A549 (cell line): ENCODE data around the gene RALGAPA1. TPM values are rescaled to one million over a fixed set of nuclear protein-coding genes. Genes with fewer than 3 reads are reported as not detected.

Source experiments
- ATAC-seq, 2 experiments: fragments of 200-7000 bp in 1 of 2; fragments of >200 bp in 1 of 2; cut with Nextera tagmentation in 1 of 2; cut with Tn5 transposase in 1 of 2; 3 replicates each; pipeline versions ENCODE4 v1.8.0 to v1.9.1; 2018 to 2020; ENCODE audit warnings: mild to moderate bottlenecking in 1 of 2, moderate library complexity in 1 of 2
- CTCF ChIA-PET: fragments of 300-600 bp; sonication (Branson Sonifier 250); formaldehyde crosslinking; extraction: SDS; loops from one replicate; lab custom pipeline; 2021; ENCODE audit warnings: antibody characterized with exemption, inconsistent platforms; lab: Yijun Ruan, JAX
- POLR2A ChIA-PET: fragments of 350-600 bp; formaldehyde crosslinking; extraction: SDS; loops from one replicate; lab custom pipeline; 2021; ENCODE audit warnings: antibody characterized with exemption, inconsistent platforms; lab: Yijun Ruan, JAX
- DNase-seq, 2 experiments: peaks; one replicate each; pipeline versions ENCODE4 v3.0.0 to v3.0.0-alpha.2; 2011 to 2016; ENCODE audit warnings: low read depth in 1 of 2, low spot score in 1 of 2
- FAIRE-seq: peaks from 2 replicates; lab custom pipeline; 2011; peaks lifted over from hg19 to GRCh38; lab: Jason Lieb, UNC
- H3K27ac ChIP-seq, 2 experiments: fragments of >200 bp; sonication (Bioruptor Twin); formaldehyde crosslinking; 3 replicates each; pipeline ENCODE4 v1.5.1; 2016 to 2017
- H3K4me1 ChIP-seq: fragments of >200 bp; sonication (Bioruptor Twin); formaldehyde crosslinking; 3 replicates; pipeline ENCODE4 v1.6.1; 2016
- H3K4me2 ChIP-seq: fragments of >200 bp; sonication (Bioruptor Twin); formaldehyde crosslinking; 3 replicates; pipeline ENCODE4 v1.6.1; 2016
- H3K4me3 ChIP-seq: fragments of >200 bp; sonication (Bioruptor Twin); formaldehyde crosslinking; 3 replicates; pipeline ENCODE4 v1.5.1; 2016
- H3K9me3 ChIP-seq: fragments of >200 bp; sonication (Bioruptor Twin); formaldehyde crosslinking; 3 replicates; pipeline ENCODE4 v1.6.1; 2016
- BHLHE40 ChIP-seq: IDR thresholded peaks from 2 replicates; pipeline ENCODE4 v1.6.1; 2012; ENCODE audit warnings: low read depth, low read length, inconsistent platforms
- CBX8 ChIP-seq: fragments of 200-600 bp; sonication (generic); IDR thresholded peaks from 2 replicates; pipeline ENCODE4 v1.6.1; 2016
- CEBPB ChIP-seq, 2 experiments: fragments of >200 bp in 1 of 2; sonication (Bioruptor Twin) in 1 of 2; formaldehyde crosslinking in 1 of 2; IDR thresholded peaks; 2 replicates each; pipeline ENCODE4 v1.6.1; 2012 to 2016
- CHD4 ChIP-seq: fragments of 200-600 bp; sonication (generic); IDR thresholded peaks from 2 replicates; pipeline ENCODE4 v1.6.1; 2016; ENCODE audit warnings: antibody characterized with exemption, mild to moderate bottlenecking, borderline replicate concordance
- ESRRA ChIP-seq: fragments of 150-350 bp; IDR thresholded peaks from 2 replicates; pipeline ENCODE4 v1.6.1; 2014; ENCODE audit warnings: mild to moderate bottlenecking, low read length, borderline replicate concordance
- HDAC2 ChIP-seq: fragments of 200-600 bp; sonication (generic); IDR thresholded peaks from 2 replicates; pipeline ENCODE4 v1.6.1; 2016
- HEYL ChIP-seq: fragments of 250-450 bp; sonication (Bioruptor Pico); IDR thresholded peaks from 2 replicates; pipeline ENCODE4 v1.8.0; 2021; ENCODE audit warnings: mild to moderate bottlenecking, moderate library complexity
- HOXA7 ChIP-seq: fragments of 250-450 bp; sonication (Bioruptor Pico); IDR thresholded peaks from 2 replicates; pipeline ENCODE4 v1.5.0; 2020; ENCODE audit warnings: mild to moderate bottlenecking, moderate library complexity
- KDM1A ChIP-seq: fragments of 200-600 bp; sonication (generic); IDR thresholded peaks from 2 replicates; pipeline ENCODE4 v1.6.1; 2016; ENCODE audit warnings: low read depth, mild to moderate bottlenecking
- KDM5A ChIP-seq: fragments of 200-600 bp; sonication (generic); IDR thresholded peaks from 2 replicates; pipeline ENCODE4 v1.6.1; 2016; ENCODE audit warnings: antibody characterized with exemption, mild to moderate bottlenecking
- NFE2L2 ChIP-seq: fragments of 150-350 bp; conservative IDR thresholded peaks from 2 replicates; pipeline ENCODE4 v1.6.1; 2014; ENCODE audit warnings: low read length
- POLR2AphosphoS2 ChIP-seq: conservative IDR thresholded peaks from 2 replicates; pipeline ENCODE4 v1.6.1; 2012; ENCODE audit warnings: low read length, improper control_type of control experiment, inconsistent platforms
- RARB ChIP-seq: fragments of 250-450 bp; sonication (Bioruptor Pico); IDR thresholded peaks from 2 replicates; pipeline ENCODE4 v1.8.0; 2021; ENCODE audit warnings: mild to moderate bottlenecking, moderate library complexity
- RFX5 ChIP-seq: fragments of 450-650 bp; IDR thresholded peaks from 2 replicates; pipeline ENCODE4 v1.7.1; 2014; ENCODE audit warnings: antibody characterized with exemption, mild to moderate bottlenecking, moderate library complexity
- TFCP2L1 ChIP-seq: fragments of 250-450 bp; sonication (Bioruptor Pico); IDR thresholded peaks from 2 replicates; pipeline ENCODE4 v1.5.0; 2021; ENCODE audit warnings: mild to moderate bottlenecking
- TP53 ChIP-seq: fragments of 250-450 bp; sonication (Bioruptor Pico); IDR thresholded peaks from 2 replicates; pipeline ENCODE4 v1.5.0; 2021; ENCODE audit warnings: mild to moderate bottlenecking, moderate library complexity
- ZNF302 ChIP-seq: fragments of 250-450 bp; sonication (Bioruptor Pico); IDR thresholded peaks from 2 replicates; pipeline ENCODE4 v1.9.0; 2021; ENCODE audit warnings: inconsistent platforms, mild to moderate bottlenecking, moderate library complexity
- WGBS: methylation state at CpG from one replicate; pipeline ENCODE4 v1.1.6; 2017; ENCODE audit errors: missing lambda C conversion rate; 5-methylcytosine and 5-hydroxymethylcytosine counted together
- polyA plus RNA-seq, 4 experiments: library from polyadenylated mRNA; depleted of rRNA in 3 of 4; stranded (reverse); fragments of >200 nt; fragmentation: RNase III in 1 of 4; extraction: RNeasy Plus Mini Kit Qiagen cat#74134 plus additional on column Dnase treatment in 1 of 4; gene quantifications; 2 replicates in 3 of 4; 3 replicates in 1 of 4; pipeline ENCODE4 v1.2.3, GENCODE V29; 2011 to 2017
- TF ChIP-seq, protein P1 (sequence below): IDR thresholded peaks from 2 replicates; pipeline ENCODE4 v1.6.1; 2012
- TF ChIP-seq, protein P2 (sequence below): IDR thresholded peaks from 2 replicates; pipeline ENCODE4 v1.6.1; 2012; ENCODE audit warnings: low read depth, borderline replicate concordance
- TF ChIP-seq, protein P3 (sequence below): fragments of 450-650 bp; IDR thresholded peaks from 2 replicates; pipeline ENCODE4 v1.6.1; 2014; ENCODE audit warnings: antibody characterized with exemption
- TF ChIP-seq, protein P4 (sequence below): fragments of 250-450 bp; sonication (Bioruptor Pico); IDR thresholded peaks from 2 replicates; pipeline ENCODE4 v1.5.0; 2020; ENCODE audit warnings: low read depth, mild to moderate bottlenecking, moderate library complexity
- TF ChIP-seq, protein P5 (sequence below): fragments of 250-450 bp; sonication (Bioruptor Pico); IDR thresholded peaks from 2 replicates; pipeline ENCODE4 v1.5.0; 2021; ENCODE audit warnings: mild to moderate bottlenecking, moderate library complexity, borderline replicate concordance
- TF ChIP-seq, protein P6 (sequence below): fragments of 200-600 bp; sonication (generic); IDR thresholded peaks from 2 replicates; pipeline ENCODE4 v1.6.1; 2016; ENCODE audit warnings: antibody characterized with exemption, mild to moderate bottlenecking, moderate library complexity
- TF ChIP-seq, protein P7 (sequence below): fragments of >200 bp; sonication (Bioruptor Twin); formaldehyde crosslinking; IDR thresholded peaks from 3 replicates; pipeline ENCODE4 v1.5.1; 2016
- TF ChIP-seq, protein P8 (sequence below): fragments of >200 bp; sonication (Bioruptor Twin); formaldehyde crosslinking; IDR thresholded peaks from 3 replicates; pipeline ENCODE4 v1.6.1; 2016

RALGAPA1 gene
- polyA plus RNA-seq, 2 of the 4 experiments (the other 2 are of a cell fraction), result 8.2 to 17.1 TPM

DNA sequence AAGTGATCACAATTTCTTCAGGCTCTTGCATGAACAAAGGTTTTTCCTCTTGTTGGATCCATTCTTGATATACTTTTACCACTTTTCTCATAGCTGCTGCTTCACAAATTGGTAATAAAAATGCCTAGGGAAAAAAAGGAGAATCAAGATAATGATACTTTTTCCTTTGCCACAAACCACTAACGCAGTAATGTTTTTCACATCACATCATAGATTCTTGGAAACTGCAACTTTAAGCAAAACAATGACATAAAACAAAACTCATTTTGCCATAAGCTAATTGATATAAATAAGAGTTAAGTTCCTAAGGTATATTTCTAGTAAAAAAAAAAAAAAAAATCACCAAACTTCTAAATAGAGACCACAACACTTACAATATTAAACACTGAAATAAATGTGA is 66.7 kb downstream of the RALGAPA1 start:
- no peak overlapping the region for H3K4me3 ChIP-seq
- FAIRE-seq, result no peak
- H3K4me2 ChIP-seq, result no peak overlapping the region
- no peak for ATAC-seq
- peaks cover 5% of the 10 kb centered on the region; the same call in 2 of the 3 replicates for H3K4me1 ChIP-seq
- CTCF ChIA-PET, result no interaction called here
- POLR2A ChIA-PET, result no interaction called here
- no peak overlapping the region for H3K27ac ChIP-seq
- 93% methylated on average over 1 of the region's 1 CpG for whole genome bisulfite sequencing
- no peak for DNase-seq
- no peak for TF ChIP-seq POLR2AphosphoS2
- TF ChIP-seq, protein P1, sequence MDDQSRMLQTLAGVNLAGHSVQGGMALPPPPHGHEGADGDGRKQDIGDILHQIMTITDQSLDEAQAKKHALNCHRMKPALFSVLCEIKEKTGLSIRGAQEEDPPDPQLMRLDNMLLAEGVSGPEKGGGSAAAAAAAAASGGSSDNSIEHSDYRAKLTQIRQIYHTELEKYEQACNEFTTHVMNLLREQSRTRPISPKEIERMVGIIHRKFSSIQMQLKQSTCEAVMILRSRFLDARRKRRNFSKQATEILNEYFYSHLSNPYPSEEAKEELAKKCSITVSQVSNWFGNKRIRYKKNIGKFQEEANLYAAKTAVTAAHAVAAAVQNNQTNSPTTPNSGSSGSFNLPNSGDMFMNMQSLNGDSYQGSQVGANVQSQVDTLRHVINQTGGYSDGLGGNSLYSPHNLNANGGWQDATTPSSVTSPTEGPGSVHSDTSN, result no peak
- TF ChIP-seq TP53 (CRISPR knock-in tag), result no peak
- TF ChIP-seq, protein P2, sequence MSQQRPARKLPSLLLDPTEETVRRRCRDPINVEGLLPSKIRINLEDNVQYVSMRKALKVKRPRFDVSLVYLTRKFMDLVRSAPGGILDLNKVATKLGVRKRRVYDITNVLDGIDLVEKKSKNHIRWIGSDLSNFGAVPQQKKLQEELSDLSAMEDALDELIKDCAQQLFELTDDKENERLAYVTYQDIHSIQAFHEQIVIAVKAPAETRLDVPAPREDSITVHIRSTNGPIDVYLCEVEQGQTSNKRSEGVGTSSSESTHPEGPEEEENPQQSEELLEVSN, result no peak
- TF ChIP-seq BHLHE40, result no peak
- TF ChIP-seq, protein P3, sequence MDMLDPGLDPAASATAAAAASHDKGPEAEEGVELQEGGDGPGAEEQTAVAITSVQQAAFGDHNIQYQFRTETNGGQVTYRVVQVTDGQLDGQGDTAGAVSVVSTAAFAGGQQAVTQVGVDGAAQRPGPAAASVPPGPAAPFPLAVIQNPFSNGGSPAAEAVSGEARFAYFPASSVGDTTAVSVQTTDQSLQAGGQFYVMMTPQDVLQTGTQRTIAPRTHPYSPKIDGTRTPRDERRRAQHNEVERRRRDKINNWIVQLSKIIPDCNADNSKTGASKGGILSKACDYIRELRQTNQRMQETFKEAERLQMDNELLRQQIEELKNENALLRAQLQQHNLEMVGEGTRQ, result no peak
- no peak for TF ChIP-seq RARB (CRISPR knock-in tag)
- no peaks in the 10 kb centered on the region for H3K9me3 ChIP-seq

DNA sequence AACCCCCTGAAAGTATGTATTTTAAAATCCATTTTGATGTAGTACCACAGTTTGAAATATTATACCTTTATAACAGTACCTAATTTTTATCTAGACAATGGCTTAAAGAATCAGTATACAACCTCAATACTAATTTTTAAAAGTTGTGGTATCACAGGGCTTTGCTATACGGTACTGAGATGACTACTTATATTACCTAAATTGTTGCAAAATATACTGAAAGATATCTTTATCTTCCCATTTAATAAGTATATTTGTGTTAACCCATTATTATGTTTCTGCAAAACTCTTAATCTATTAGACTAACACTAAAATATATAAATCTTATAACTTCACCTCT is 67.1 kb downstream of the RALGAPA1 start:
- FAIRE-seq, result no peak
- H3K9me3 ChIP-seq, result no peaks in the 10 kb centered on the region
- TF ChIP-seq NFE2L2 (no peak), HDAC2 (no peak), HOXA7 (CRISPR knock-in tag) (no peak), CHD4 (no peak), KDM1A (no peak), RFX5 (no peak), HEYL (CRISPR knock-in tag) (no peak), ESRRA (no peak), ZNF302 (CRISPR knock-in tag) (no peak), KDM5A (no peak), CBX8 (no peak), BHLHE40 (no peak), TFCP2L1 (no peak), CEBPB (IDR thresholded peaks at IDR 0.05) (no peak)
- TF ChIP-seq, protein P4, sequence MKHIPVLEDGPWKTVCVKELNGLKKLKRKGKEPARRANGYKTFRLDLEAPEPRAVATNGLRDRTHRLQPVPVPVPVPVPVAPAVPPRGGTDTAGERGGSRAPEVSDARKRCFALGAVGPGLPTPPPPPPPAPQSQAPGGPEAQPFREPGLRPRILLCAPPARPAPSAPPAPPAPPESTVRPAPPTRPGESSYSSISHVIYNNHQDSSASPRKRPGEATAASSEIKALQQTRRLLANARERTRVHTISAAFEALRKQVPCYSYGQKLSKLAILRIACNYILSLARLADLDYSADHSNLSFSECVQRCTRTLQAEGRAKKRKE, result no peak
- TF ChIP-seq, protein P5, sequence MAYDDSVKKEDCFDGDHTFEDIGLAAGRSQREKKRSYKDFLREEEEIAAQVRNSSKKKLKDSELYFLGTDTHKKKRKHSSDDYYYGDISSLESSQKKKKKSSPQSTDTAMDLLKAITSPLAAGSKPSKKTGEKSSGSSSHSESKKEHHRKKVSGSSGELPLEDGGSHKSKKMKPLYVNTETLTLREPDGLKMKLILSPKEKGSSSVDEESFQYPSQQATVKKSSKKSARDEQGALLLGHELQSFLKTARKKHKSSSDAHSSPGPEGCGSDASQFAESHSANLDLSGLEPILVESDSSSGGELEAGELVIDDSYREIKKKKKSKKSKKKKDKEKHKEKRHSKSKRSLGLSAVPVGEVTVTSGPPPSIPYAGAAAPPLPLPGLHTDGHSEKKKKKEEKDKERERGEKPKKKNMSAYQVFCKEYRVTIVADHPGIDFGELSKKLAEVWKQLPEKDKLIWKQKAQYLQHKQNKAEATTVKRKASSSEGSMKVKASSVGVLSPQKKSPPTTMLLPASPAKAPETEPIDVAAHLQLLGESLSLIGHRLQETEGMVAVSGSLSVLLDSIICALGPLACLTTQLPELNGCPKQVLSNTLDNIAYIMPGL, result no peak
- TF ChIP-seq, protein P1, result no peak
- TF ChIP-seq, protein P6, sequence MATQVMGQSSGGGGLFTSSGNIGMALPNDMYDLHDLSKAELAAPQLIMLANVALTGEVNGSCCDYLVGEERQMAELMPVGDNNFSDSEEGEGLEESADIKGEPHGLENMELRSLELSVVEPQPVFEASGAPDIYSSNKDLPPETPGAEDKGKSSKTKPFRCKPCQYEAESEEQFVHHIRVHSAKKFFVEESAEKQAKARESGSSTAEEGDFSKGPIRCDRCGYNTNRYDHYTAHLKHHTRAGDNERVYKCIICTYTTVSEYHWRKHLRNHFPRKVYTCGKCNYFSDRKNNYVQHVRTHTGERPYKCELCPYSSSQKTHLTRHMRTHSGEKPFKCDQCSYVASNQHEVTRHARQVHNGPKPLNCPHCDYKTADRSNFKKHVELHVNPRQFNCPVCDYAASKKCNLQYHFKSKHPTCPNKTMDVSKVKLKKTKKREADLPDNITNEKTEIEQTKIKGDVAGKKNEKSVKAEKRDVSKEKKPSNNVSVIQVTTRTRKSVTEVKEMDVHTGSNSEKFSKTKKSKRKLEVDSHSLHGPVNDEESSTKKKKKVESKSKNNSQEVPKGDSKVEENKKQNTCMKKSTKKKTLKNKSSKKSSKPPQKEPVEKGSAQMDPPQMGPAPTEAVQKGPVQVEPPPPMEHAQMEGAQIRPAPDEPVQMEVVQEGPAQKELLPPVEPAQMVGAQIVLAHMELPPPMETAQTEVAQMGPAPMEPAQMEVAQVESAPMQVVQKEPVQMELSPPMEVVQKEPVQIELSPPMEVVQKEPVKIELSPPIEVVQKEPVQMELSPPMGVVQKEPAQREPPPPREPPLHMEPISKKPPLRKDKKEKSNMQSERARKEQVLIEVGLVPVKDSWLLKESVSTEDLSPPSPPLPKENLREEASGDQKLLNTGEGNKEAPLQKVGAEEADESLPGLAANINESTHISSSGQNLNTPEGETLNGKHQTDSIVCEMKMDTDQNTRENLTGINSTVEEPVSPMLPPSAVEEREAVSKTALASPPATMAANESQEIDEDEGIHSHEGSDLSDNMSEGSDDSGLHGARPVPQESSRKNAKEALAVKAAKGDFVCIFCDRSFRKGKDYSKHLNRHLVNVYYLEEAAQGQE, result no peak
- TF ChIP-seq, protein P7, sequence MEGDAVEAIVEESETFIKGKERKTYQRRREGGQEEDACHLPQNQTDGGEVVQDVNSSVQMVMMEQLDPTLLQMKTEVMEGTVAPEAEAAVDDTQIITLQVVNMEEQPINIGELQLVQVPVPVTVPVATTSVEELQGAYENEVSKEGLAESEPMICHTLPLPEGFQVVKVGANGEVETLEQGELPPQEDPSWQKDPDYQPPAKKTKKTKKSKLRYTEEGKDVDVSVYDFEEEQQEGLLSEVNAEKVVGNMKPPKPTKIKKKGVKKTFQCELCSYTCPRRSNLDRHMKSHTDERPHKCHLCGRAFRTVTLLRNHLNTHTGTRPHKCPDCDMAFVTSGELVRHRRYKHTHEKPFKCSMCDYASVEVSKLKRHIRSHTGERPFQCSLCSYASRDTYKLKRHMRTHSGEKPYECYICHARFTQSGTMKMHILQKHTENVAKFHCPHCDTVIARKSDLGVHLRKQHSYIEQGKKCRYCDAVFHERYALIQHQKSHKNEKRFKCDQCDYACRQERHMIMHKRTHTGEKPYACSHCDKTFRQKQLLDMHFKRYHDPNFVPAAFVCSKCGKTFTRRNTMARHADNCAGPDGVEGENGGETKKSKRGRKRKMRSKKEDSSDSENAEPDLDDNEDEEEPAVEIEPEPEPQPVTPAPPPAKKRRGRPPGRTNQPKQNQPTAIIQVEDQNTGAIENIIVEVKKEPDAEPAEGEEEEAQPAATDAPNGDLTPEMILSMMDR, result no peak
- TF ChIP-seq, protein P8, sequence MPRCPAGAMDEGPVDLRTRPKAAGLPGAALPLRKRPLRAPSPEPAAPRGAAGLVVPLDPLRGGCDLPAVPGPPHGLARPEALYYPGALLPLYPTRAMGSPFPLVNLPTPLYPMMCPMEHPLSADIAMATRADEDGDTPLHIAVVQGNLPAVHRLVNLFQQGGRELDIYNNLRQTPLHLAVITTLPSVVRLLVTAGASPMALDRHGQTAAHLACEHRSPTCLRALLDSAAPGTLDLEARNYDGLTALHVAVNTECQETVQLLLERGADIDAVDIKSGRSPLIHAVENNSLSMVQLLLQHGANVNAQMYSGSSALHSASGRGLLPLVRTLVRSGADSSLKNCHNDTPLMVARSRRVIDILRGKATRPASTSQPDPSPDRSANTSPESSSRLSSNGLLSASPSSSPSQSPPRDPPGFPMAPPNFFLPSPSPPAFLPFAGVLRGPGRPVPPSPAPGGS, result no peak
- TF ChIP-seq, all 56 proteins: peak for 0
- H3K4me1 ChIP-seq, result peaks cover 1% of the 10 kb centered on the region; the same call in 1 of the 3 replicates
- 94% methylated on average over 1 of the region's 1 CpG for WGBS
- H3K27ac ChIP-seq, result no peak overlapping the region
- ATAC-seq, result no peak
- H3K4me2 ChIP-seq, result no peak overlapping the region
- ChIA-PET POLR2A (no interaction called here), CTCF (no interaction called here)
- no peak for DNase-seq
- H3K4me3 ChIP-seq, result no peak overlapping the region
